BLaER1 treated with 17β-estradiol and CSF1 and Interleukin-3, amounts not matched to agents 10 nM and 100 nM (cell line): ENCODE results near the gene GNLY.

Experiments
- H3K27ac ChIP-seq, 11 experiments: shearing (Covaris generic); formaldehyde crosslinking; 2 replicates each; pipeline ENCODE4 v1.8.1; 2022
- H3K27me3 ChIP-seq, 11 experiments: shearing (Covaris generic); formaldehyde crosslinking; 2 replicates each; pipeline ENCODE4 v1.8.1; 2022
- H3K36me3 ChIP-seq, 11 experiments: shearing (Covaris generic); formaldehyde crosslinking; 2 replicates each; pipeline ENCODE4 v1.8.1; 2022
- H3K4me1 ChIP-seq, 10 experiments: shearing (Covaris generic); formaldehyde crosslinking; 2 replicates each; pipeline ENCODE4 v1.8.1; 2022
- H3K4me2 ChIP-seq, 11 experiments: shearing (Covaris generic); formaldehyde crosslinking; 2 replicates each; pipeline ENCODE4 v1.8.1; 2022
- H3K4me3 ChIP-seq, 10 experiments: shearing (Covaris generic); formaldehyde crosslinking; 2 replicates each; pipeline ENCODE4 v1.8.1; 2022
- H3K9ac ChIP-seq, 11 experiments: shearing (Covaris generic); formaldehyde crosslinking; 2 replicates each; pipeline ENCODE4 v1.8.1; 2022
- H3K9me3 ChIP-seq, 11 experiments: shearing (Covaris generic); formaldehyde crosslinking; replicated peaks in 1 of 11; 2 replicates each; pipeline ENCODE4 v1.8.1; 2022
- H4K20me1 ChIP-seq, 11 experiments: shearing (Covaris generic); formaldehyde crosslinking; 2 replicates each; pipeline ENCODE4 v1.8.1; 2022
- Cebpa-rat ChIP-seq, 11 experiments: shearing (Covaris generic); IDR thresholded peaks; 2 replicates each; pipeline ENCODE4 v1.8.1; 2022

The GNLY gene

GRCh38 chr2:85675866-85676548, 18.2 kb upstream of the GNLY start:
- Histone ChIP-seq H3K27me3 (no peaks in the 10 kb centered on the region), H3K36me3 (no peaks in the 10 kb centered on the region), H3K9me3 (no peaks in the 10 kb centered on the region), H3K4me1 (peaks cover 0 to 30% (median 16%) of the 10 kb centered on the region in 10 experiments; a peak in 17 of 20 replicates), H3K4me2 (peak overlapping the region in 1 of 11 experiments; percentile 15; a peak in 2 of 22 replicates), H3K27ac (no peak overlapping the region), H3K9ac (no peak overlapping the region), H4K20me1 (no peaks in the 10 kb centered on the region), H3K4me3 (no peak overlapping the region)
- no peak for TF ChIP-seq Cebpa-rat (IDR thresholded peaks at IDR 0.05)

GRCh38 chr2:85678377-85678776, 15.8 kb upstream of the GNLY start:
- H3K36me3 ChIP-seq, result no peaks in the 10 kb centered on the region
- H3K27ac ChIP-seq, result no peak overlapping the region
- no peak overlapping the region for H3K9ac ChIP-seq
- peak overlapping the region in 3 of 11 experiments; percentile 37 to 71 (median 54); a peak in 4 of 22 replicates for H3K4me2 ChIP-seq
- no peaks in the 10 kb centered on the region for H4K20me1 ChIP-seq
- H3K9me3 ChIP-seq, result no peaks in the 10 kb centered on the region
- peaks cover 0 to 16% (median 8%) of the 10 kb centered on the region in 10 experiments; a peak in 12 of 20 replicates for H3K4me1 ChIP-seq
- no peak for TF ChIP-seq Cebpa-rat (IDR thresholded peaks at IDR 0.05)
- H3K27me3 ChIP-seq, result no peaks in the 10 kb centered on the region
- H3K4me3 ChIP-seq, result no peak overlapping the region

GRCh38 chr2:85678794-85679672, 15.1 kb upstream of the GNLY start:
- Histone ChIP-seq H3K4me1 (peaks cover 0 to 15% (median 8%) of the 10 kb centered on the region in 10 experiments; a peak in 11 of 20 replicates), H3K36me3 (no peaks in the 10 kb centered on the region), H3K9me3 (no peaks in the 10 kb centered on the region), H4K20me1 (no peaks in the 10 kb centered on the region), H3K27ac (no peak overlapping the region), H3K4me3 (no peak overlapping the region), H3K27me3 (no peaks in the 10 kb centered on the region), H3K4me2 (peak overlapping the region in 5 of 11 experiments; percentile 14 to 71 (median 45); a peak in 6 of 22 replicates), H3K9ac (no peak overlapping the region)
- no peak for TF ChIP-seq Cebpa-rat (IDR thresholded peaks at IDR 0.05)

GRCh38 chr2:85680707-85681371, 13.3 kb upstream of the GNLY start:
- no peak overlapping the region for H3K4me2 ChIP-seq
- H3K4me1 ChIP-seq, result peaks cover 0 to 15% (median 8%) of the 10 kb centered on the region in 10 experiments; a peak in 11 of 20 replicates
- no peaks in the 10 kb centered on the region for H3K9me3 ChIP-seq
- H3K27ac ChIP-seq, result no peak overlapping the region
- no peak overlapping the region for H3K4me3 ChIP-seq
- H3K27me3 ChIP-seq, result no peaks in the 10 kb centered on the region
- H4K20me1 ChIP-seq, result no peaks in the 10 kb centered on the region
- no peak for TF ChIP-seq Cebpa-rat (IDR thresholded peaks at IDR 0.05)
- H3K36me3 ChIP-seq, result no peaks in the 10 kb centered on the region
- H3K9ac ChIP-seq, result no peak overlapping the region

- Histone ChIP-seq H3K4me1 (peaks cover 0 to 15% (median 8%) of the 10 kb centered on the region in 10 experiments; a peak in 11 of 20 replicates), H3K27ac (no peak overlapping the region), H3K9me3 (no peaks in the 10 kb centered on the region), H3K27me3 (no peaks in the 10 kb centered on the region), H3K4me3 (no peak overlapping the region), H3K36me3 (no peaks in the 10 kb centered on the region), H3K4me2 (no peak overlapping the region), H4K20me1 (no peaks in the 10 kb centered on the region), H3K9ac (no peak overlapping the region)
- no peak for TF ChIP-seq Cebpa-rat (IDR thresholded peaks at IDR 0.05)
Observed at GRCh38 chr2:85681372-85681763, 12.8 kb upstream of the GNLY start.

GRCh38 chr2:85681776-85682175, 12.4 kb upstream of the GNLY start:
- no peak overlapping the region for H3K4me2 ChIP-seq
- no peaks in the 10 kb centered on the region for H3K27me3 ChIP-seq
- no peaks in the 10 kb centered on the region for H3K9me3 ChIP-seq
- H4K20me1 ChIP-seq, result no peaks in the 10 kb centered on the region
- no peak overlapping the region for H3K4me3 ChIP-seq
- H3K9ac ChIP-seq, result no peak overlapping the region
- no peak overlapping the region for H3K27ac ChIP-seq
- peaks cover 0 to 15% (median 6%) of the 10 kb centered on the region in 10 experiments; a peak in 10 of 20 replicates for H3K4me1 ChIP-seq
- no peaks in the 10 kb centered on the region for H3K36me3 ChIP-seq
- no peak for TF ChIP-seq Cebpa-rat (IDR thresholded peaks at IDR 0.05)

GRCh38 chr2:85682378-85682777, 11.8 kb upstream of the GNLY start:
- no peak overlapping the region for H3K9ac ChIP-seq
- H3K27me3 ChIP-seq, result no peaks in the 10 kb centered on the region
- no peak overlapping the region for H3K4me2 ChIP-seq
- H3K36me3 ChIP-seq, result no peaks in the 10 kb centered on the region
- no peaks in the 10 kb centered on the region for H3K9me3 ChIP-seq
- TF ChIP-seq Cebpa-rat (IDR thresholded peaks at IDR 0.05), result no peak
- H4K20me1 ChIP-seq, result no peaks in the 10 kb centered on the region
- peaks cover 0 to 15% (median 6%) of the 10 kb centered on the region in 10 experiments; a peak in 8 of 20 replicates for H3K4me1 ChIP-seq
- H3K27ac ChIP-seq, result no peak overlapping the region
- H3K4me3 ChIP-seq, result no peak overlapping the region

- H3K4me2 ChIP-seq, result no peak overlapping the region
- no peaks in the 10 kb centered on the region for H3K27me3 ChIP-seq
- no peak for TF ChIP-seq Cebpa-rat (IDR thresholded peaks at IDR 0.05)
- H3K9ac ChIP-seq, result no peak overlapping the region
- H3K4me1 ChIP-seq, result peaks cover 0 to under 1% (median 0%) of the 10 kb centered on the region in 10 experiments; a peak in 3 of 20 replicates
- no peak overlapping the region for H3K27ac ChIP-seq
- no peaks in the 10 kb centered on the region for H3K36me3 ChIP-seq
- no peak overlapping the region for H3K4me3 ChIP-seq
- no peaks in the 10 kb centered on the region for H4K20me1 ChIP-seq
- H3K9me3 ChIP-seq, result no peaks in the 10 kb centered on the region
Observed at GRCh38 chr2:85684380-85684779, 9.8 kb upstream of the GNLY start.

GRCh38 chr2:85684806-85685205, 9.4 kb upstream of the GNLY start:
- no peaks in the 10 kb centered on the region for H3K9me3 ChIP-seq
- no peaks in the 10 kb centered on the region for H4K20me1 ChIP-seq
- TF ChIP-seq Cebpa-rat (IDR thresholded peaks at IDR 0.05), result no peak
- no peaks in the 10 kb centered on the region for H3K4me1 ChIP-seq
- no peaks in the 10 kb centered on the region for H3K27me3 ChIP-seq
- no peak overlapping the region for H3K9ac ChIP-seq
- H3K4me2 ChIP-seq, result no peak overlapping the region
- H3K27ac ChIP-seq, result no peak overlapping the region
- H3K4me3 ChIP-seq, result no peak overlapping the region
- H3K36me3 ChIP-seq, result no peaks in the 10 kb centered on the region
